Activated CD4-positive, alpha-beta T cell treated with anti-CD3 and anti-CD28 coated beads, Interleukin-2, amount 50 U/mL, for 48 hours (primary cell): ENCODE results near the gene ASS1.

Source experiments
- DNase-seq, 2 experiments: peaks; one replicate each; pipeline ENCODE4 v3.0.0-alpha.2; 2020

Gene ASS1

DNA sequence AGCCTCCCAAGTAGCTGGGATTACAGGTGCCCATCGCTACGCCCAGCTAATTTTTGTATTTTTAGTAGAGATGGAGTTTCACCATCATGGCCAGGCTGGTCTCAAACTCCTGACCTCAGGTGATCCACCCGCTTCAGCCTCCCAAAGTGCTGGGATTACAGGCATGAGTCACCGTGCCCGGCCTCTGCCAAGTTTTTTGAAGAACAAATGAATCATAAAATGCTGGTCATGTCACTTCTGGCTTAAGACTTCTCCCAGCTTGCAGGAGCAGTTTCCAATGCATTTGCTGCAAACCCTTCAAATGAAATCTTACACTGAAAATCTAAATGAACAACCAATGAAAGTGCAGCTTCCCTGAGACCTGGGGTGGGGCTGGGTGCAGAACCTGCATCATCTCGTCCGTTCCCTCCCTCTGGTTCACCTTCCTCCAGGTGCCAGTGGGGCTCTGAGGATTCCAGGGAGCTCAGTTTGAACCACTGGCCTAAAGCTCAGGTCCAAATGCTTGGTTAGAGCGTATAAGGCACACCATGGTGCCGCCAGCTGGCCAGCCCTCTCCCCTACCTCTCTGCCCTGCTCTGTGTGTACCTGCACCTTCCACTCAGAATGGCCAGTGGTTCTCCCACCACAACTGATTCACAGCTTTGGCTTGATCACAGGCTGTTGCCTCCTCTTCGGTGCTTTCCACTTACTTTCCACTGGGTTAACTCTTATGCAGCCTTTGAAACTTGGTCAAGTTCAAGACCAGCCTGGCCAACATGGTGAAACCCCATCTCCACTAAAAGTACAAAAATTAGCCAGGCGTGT lies 94.9 kb downstream of the ASS1 start:
- DNase-seq = no peak

GRCh38 chr9:130541533-130541932 lies 96.8 kb downstream of the ASS1 start:
- DNase-seq = no peak

DNA sequence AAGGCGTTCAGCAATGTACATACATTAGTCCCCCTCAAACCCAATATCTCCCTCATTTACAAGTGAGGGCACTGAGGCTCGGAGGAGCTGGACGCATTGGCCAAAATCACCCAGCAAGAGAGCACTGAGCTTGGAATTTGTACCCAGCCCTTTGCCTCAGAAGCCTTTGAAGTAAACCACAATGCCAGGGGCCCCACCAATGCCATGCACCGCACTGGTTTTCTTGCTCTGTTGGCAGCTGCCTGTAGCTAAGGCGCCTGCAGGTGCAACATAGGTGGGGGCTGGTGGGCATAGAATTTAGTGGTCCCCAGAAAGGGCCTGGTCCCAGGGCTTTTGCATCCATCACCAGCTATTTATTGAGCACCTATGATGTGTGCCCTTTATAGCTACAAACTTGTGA lies 97.3 kb downstream of the ASS1 start:
- no peak for DNase-seq

- no peak for DNase-seq
These were observed 97.9 kb downstream of the ASS1 start for GRCh38 chr9:130542457-130543228.

DNA sequence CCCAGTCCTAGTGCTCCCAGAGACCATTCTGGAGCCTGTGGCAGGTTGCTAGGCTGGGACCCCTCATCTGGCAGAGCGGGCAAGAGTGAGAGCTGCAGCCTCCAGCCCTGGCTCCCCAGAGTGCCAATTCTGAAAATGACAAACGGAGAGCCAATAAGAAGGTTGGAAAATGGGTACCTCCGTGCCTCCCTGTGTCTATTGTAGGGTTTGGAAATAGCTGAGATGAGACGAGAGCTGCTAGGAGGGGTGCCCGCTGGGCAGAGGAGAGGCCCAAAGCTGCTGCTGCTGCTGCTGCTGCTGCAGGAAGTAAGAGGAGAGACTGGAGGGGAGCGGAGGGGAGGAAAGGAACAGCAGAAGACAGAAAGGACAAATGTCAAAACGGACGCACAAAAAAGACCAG lies 98.6 kb downstream of the ASS1 start:
- DNase-seq = no peak

GRCh38 chr9:130543859-130544258 lies 99.1 kb downstream of the ASS1 start:
- no peak for DNase-seq

GRCh38 chr9:130544364-130544763 lies 99.6 kb downstream of the ASS1 start:
- DNase-seq = no peak

GRCh38 chr9:130548103-130548502 lies 103.3 kb downstream of the ASS1 start:
- DNase-seq = no peak

DNA sequence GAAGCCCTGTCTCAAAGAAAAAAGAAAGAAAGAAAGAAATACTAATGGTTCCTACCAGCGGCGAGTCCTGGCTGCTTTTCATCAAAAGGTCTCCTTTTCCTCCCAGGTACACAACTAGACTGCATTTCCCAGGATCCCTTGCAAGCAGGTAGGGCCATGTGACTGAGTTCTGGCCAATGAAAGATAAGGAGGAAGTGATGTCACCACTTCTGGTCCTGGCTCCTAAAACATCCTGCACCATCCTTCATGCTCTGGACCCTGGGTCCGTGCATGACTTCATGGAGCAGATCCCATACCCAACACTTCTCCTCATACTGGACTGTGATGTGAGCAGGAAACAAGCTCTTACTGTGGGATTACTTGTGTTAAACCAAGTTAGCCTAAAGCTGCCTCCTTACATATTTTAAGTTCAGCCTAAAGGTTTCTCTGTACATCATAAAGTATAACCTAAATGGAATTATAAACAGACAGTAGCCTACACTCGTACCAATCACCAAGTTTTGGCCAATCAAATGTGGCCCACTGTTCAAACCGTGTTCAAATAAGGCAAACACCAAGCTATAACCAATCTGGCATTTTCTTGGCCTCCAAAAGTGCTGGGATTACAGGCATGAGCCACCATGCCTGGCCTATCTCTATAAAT lies 104.5 kb downstream of the ASS1 start:
- DNase-seq = no peak
